ENCODE results near the gene PFAS.
"Not testable (repeated sequence)": the region's sequence is repeated elsewhere in the genome, so short reads cannot be mapped to it uniquely, and the experiment has no call there.

The PFAS gene

DNA sequence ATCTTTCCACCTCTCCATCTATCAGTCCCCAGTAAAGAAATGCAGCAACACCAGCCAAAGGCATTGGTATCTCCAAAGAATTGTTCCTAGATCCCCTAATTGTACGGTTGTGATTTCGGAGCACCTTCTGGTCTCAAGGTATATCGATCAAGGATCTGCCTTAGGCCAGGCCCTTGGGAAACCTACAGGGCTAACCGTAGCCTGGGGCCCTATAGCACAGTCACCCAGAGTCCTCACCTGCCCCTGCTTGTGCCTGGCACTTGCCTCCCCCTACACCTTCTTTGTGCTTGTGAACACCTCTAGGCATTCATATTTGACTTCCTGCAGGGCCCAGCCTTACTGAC, 21.9 kb upstream of the PFAS start:
- no peaks in the 10 kb centered on the region for H3K4me1 ChIP-seq (ENCODE audit: control insufficient read depth, insufficient read depth, low read length)
- no peaks in the 10 kb centered on the region for H3K9me3 ChIP-seq (ENCODE audit: control insufficient read depth, insufficient read depth, low read length)
- H3K27me3 ChIP-seq (ENCODE audit: control insufficient read depth, insufficient read depth, low read length): no peaks in the 10 kb centered on the region
- DNase-seq (ENCODE audit: low read depth, low spot score): no peak
- peak overlapping the region; percentile 27; the same call in 1 of the 2 replicates for H3K4me3 ChIP-seq (ENCODE audit: low read length)
- no CpG with 5 or more reads among the region's 4 CpGs for WGBS (ENCODE audit: insufficient coverage, insufficient read length)
- peaks cover 30% of the 10 kb centered on the region for H3K36me3 ChIP-seq (ENCODE audit: control insufficient read depth, insufficient read depth, low read length)
- H3K27ac ChIP-seq (ENCODE audit: low read length): no peak overlapping the region

DNA sequence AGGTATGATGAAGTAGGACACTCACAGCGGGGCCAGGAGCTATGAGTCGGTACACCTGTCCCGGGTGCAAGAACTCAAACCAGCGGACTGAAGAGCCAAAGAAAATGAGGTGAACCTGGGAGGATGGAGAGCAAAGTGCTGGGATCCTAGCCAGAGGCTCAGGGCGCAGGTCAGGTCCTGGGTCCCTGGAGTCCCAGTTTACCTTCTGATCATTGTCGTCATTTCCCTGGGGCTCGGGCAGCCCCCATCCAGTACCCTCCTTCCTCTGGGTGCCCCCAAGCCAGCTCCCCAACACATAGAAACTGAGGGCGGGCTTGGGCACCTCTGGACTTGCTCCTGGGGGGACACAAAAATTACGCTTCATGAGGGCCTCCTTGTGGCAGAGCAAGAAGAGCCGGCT, 17.4 kb upstream of the PFAS start:
- Histone ChIP-seq H3K36me3 (ENCODE audit: control insufficient read depth, insufficient read depth, low read length) (peaks cover 41% of the 10 kb centered on the region), H3K27ac (ENCODE audit: low read length) (no peak overlapping the region), H3K4me3 (ENCODE audit: low read length) (no peak overlapping the region), H3K9me3 (ENCODE audit: control insufficient read depth, insufficient read depth, low read length) (no peaks in the 10 kb centered on the region), H3K4me1 (ENCODE audit: control insufficient read depth, insufficient read depth, low read length) (no peaks in the 10 kb centered on the region), H3K27me3 (ENCODE audit: control insufficient read depth, insufficient read depth, low read length) (no peaks in the 10 kb centered on the region)
- WGBS (ENCODE audit: insufficient coverage, insufficient read length): no CpG with 5 or more reads among the region's 10 CpGs
- no peak for DNase-seq (ENCODE audit: low read depth, low spot score)

DNA sequence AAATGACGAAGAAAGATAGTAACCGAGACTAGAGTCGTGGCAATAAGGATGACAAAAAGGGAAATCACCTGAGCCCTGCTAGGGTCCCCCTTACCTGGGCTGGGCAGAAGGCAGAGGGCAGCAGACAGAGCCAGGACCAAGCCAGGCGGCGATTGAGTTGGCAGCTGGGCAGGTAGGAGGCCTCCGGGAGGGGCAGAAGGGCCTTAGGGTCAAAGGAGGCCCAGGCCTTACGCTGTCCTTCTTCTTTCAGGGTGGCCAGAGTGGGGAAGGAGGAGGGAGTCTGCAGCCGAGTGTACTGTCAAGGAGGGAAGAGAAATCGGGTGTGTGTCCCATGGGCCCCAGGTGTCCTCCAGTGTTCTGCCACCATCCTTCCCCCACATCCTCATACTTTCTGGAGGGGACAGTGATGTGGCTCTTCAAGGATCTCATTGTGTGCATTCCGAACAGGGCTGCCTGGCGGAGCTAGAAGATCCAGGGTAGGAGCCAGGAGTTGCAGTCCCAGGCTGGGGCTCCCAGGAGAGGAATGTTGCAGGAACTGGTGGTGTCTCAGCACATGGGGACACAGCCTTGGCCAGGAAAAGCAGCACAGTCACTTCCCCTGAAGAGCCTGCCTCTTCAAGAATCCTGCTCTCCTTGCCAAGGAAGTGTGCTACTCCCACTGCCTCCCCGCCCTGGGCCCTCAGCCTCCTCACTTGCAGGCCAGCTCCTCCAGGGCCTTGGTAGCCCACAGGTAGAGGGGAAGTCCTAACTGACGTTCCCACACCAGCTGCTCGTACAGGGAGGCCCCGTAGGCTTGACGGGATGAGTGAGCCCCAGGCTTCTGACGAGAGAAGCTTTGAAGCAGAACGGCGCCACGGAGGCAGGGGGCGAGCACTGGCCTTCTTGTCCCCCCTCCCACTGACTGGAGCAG, 14.5 kb upstream of the PFAS start:
- WGBS (ENCODE audit: insufficient coverage, insufficient read length): no CpG with 5 or more reads among the region's 21 CpGs
- Histone ChIP-seq H3K27me3 (ENCODE audit: control insufficient read depth, insufficient read depth, low read length) (no peaks in the 10 kb centered on the region), H3K36me3 (ENCODE audit: control insufficient read depth, insufficient read depth, low read length) (peaks cover 33% of the 10 kb centered on the region), H3K4me3 (ENCODE audit: low read length) (no peak overlapping the region), H3K9me3 (ENCODE audit: control insufficient read depth, insufficient read depth, low read length) (no peaks in the 10 kb centered on the region), H3K27ac (ENCODE audit: low read length) (no peak overlapping the region), H3K4me1 (ENCODE audit: control insufficient read depth, insufficient read depth, low read length) (no peaks in the 10 kb centered on the region)
- DNase-seq (ENCODE audit: low read depth, low spot score): no peak

DNA sequence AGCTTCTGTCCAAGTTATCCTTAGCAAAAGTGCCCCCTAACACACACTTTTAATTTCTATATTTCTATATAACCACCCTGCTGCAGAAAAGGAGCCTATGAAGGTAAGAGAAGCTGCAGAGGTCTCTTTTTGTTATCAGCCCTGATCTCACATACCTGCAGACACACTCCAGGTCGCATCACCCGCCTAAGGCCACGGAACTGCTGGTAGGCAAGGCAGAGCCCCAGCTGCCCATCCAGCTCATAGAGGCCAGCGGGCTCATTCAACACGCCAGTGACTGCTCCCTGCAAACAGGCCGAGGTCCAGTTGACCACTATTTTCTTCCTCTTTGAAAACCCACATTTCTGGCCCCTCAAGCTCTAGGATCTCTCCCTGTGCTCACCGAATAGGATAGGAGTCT, 13.4 kb upstream of the PFAS start:
- DNase-seq (ENCODE audit: low read depth, low spot score): no peak
- H3K9me3 ChIP-seq (ENCODE audit: control insufficient read depth, insufficient read depth, low read length): no peaks in the 10 kb centered on the region
- no peak overlapping the region for H3K4me3 ChIP-seq (ENCODE audit: low read length)
- no CpG with 5 or more reads among the region's 7 CpGs for WGBS (ENCODE audit: insufficient coverage, insufficient read length)
- no peaks in the 10 kb centered on the region for H3K27me3 ChIP-seq (ENCODE audit: control insufficient read depth, insufficient read depth, low read length)
- H3K27ac ChIP-seq (ENCODE audit: low read length): no peak overlapping the region
- no peaks in the 10 kb centered on the region for H3K4me1 ChIP-seq (ENCODE audit: control insufficient read depth, insufficient read depth, low read length)
- peaks cover 26% of the 10 kb centered on the region for H3K36me3 ChIP-seq (ENCODE audit: control insufficient read depth, insufficient read depth, low read length)

DNA sequence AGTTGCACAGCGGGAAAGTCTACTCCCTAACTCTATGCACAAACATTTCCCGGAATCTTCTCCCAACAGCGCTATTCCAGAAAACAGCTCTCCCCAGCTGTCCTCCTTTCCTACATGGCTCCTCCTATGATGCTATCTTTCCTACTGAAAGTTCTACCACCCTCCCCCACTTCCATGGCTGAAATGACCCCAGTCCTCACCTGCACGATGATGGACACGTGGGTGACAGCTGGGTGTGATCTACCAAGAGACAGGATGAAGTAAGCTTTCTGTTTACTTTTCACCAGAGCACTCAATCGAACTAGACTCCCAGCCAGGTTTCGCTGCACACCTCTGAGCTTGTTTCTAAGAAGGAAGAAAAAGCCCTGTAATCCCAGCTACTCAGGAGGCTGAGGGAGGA, 11.9 kb upstream of the PFAS start:
- no peak overlapping the region for H3K27ac ChIP-seq (ENCODE audit: low read length)
- H3K27me3 ChIP-seq (ENCODE audit: control insufficient read depth, insufficient read depth, low read length): no peaks in the 10 kb centered on the region
- no peaks in the 10 kb centered on the region for H3K4me1 ChIP-seq (ENCODE audit: control insufficient read depth, insufficient read depth, low read length)
- no CpG with 5 or more reads among the region's 7 CpGs for WGBS (ENCODE audit: insufficient coverage, insufficient read length)
- no peak for DNase-seq (ENCODE audit: low read depth, low spot score)
- H3K36me3 ChIP-seq (ENCODE audit: control insufficient read depth, insufficient read depth, low read length): peaks cover 19% of the 10 kb centered on the region
- H3K9me3 ChIP-seq (ENCODE audit: control insufficient read depth, insufficient read depth, low read length): no peaks in the 10 kb centered on the region
- no peak overlapping the region for H3K4me3 ChIP-seq (ENCODE audit: low read length)

DNA sequence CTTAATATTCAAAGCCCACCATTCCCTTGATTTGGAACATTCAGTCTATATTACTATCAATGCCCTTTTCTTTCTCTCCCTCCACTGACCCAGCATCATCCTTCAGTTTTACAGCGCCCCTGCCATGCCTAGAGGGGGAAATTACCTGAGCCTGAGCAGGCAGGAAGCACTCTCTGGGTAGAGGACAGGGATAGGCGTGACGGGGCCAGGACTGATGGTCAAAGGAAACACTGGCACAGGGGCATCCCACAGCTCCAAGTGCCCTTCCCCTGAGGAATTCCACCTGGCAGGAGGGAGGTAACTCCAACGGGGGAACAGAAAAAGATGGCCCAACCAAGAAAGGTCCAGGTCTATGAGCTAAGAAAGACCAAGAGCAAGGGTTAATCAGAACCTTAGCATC, 11.2 kb upstream of the PFAS start:
- Histone ChIP-seq H3K4me1 (ENCODE audit: control insufficient read depth, insufficient read depth, low read length) (no peaks in the 10 kb centered on the region), H3K4me3 (ENCODE audit: low read length) (no peak overlapping the region), H3K36me3 (ENCODE audit: control insufficient read depth, insufficient read depth, low read length) (peaks cover 15% of the 10 kb centered on the region; the same call in 1 of the 2 replicates), H3K27me3 (ENCODE audit: control insufficient read depth, insufficient read depth, low read length) (no peaks in the 10 kb centered on the region), H3K9me3 (ENCODE audit: control insufficient read depth, insufficient read depth, low read length) (no peaks in the 10 kb centered on the region), H3K27ac (ENCODE audit: low read length) (no peak overlapping the region)
- WGBS (ENCODE audit: insufficient coverage, insufficient read length): no CpG with 5 or more reads among the region's 4 CpGs
- no peak for DNase-seq (ENCODE audit: low read depth, low spot score)

DNA sequence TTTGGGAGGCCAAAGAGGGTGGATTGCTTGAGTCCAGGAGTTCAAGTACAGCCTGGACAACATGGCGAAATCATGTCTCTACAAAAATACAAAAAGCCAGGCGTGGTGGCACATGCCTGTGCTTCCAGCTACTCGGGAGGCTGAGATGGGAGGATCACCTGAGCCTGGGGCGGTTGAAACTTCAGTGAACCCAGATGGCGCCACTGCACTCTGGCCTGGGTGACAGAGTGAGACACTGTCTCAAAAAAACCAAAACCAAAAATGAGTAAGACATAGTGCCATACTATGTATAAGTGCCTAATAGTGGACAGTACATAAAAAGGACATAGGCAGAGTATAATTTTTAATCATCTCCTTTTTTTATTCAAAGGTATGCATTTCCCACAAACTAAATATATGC, 5.3 kb upstream of the PFAS start:
- Histone ChIP-seq H3K9me3 (ENCODE audit: control insufficient read depth, insufficient read depth, low read length) (no peaks in the 10 kb centered on the region), H3K36me3 (ENCODE audit: control insufficient read depth, insufficient read depth, low read length) (no peaks in the 10 kb centered on the region), H3K27ac (ENCODE audit: low read length) (no peak overlapping the region), H3K4me3 (ENCODE audit: low read length) (no peak overlapping the region), H3K27me3 (ENCODE audit: control insufficient read depth, insufficient read depth, low read length) (no peaks in the 10 kb centered on the region), H3K4me1 (ENCODE audit: control insufficient read depth, insufficient read depth, low read length) (no peaks in the 10 kb centered on the region)
- WGBS (ENCODE audit: insufficient coverage, insufficient read length): no CpG with 5 or more reads among the region's 5 CpGs
- no peak for DNase-seq (ENCODE audit: low read depth, low spot score)

DNA sequence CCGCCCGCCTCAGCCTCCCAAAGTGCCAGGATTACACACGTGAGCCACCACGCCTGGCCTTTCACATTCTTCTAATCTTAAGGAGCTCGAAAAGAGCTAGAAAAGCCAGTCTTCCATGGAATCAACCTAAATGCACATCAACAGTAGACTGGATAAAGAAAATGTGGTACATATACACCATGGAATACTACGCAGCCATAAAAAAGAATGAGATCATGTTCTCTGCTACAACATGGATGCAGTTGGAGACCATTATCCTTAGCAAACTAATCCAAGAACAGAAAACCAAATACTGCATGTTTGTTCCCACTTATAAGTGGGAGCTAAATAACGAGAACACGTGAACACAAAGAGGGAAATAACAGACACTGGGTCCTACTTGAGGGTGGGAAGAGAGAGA, 4.3 kb upstream of the PFAS start:
- Histone ChIP-seq H3K36me3 (ENCODE audit: control insufficient read depth, insufficient read depth, low read length) (no peaks in the 10 kb centered on the region), H3K9me3 (ENCODE audit: control insufficient read depth, insufficient read depth, low read length) (no peaks in the 10 kb centered on the region), H3K4me1 (ENCODE audit: control insufficient read depth, insufficient read depth, low read length) (no peaks in the 10 kb centered on the region), H3K4me3 (ENCODE audit: low read length) (no peak overlapping the region), H3K27ac (ENCODE audit: low read length) (no peak overlapping the region), H3K27me3 (ENCODE audit: control insufficient read depth, insufficient read depth, low read length) (no peaks in the 10 kb centered on the region)
- no peak for DNase-seq (ENCODE audit: low read depth, low spot score)
- WGBS (ENCODE audit: insufficient coverage, insufficient read length): no CpG with 5 or more reads among the region's 8 CpGs

DNA sequence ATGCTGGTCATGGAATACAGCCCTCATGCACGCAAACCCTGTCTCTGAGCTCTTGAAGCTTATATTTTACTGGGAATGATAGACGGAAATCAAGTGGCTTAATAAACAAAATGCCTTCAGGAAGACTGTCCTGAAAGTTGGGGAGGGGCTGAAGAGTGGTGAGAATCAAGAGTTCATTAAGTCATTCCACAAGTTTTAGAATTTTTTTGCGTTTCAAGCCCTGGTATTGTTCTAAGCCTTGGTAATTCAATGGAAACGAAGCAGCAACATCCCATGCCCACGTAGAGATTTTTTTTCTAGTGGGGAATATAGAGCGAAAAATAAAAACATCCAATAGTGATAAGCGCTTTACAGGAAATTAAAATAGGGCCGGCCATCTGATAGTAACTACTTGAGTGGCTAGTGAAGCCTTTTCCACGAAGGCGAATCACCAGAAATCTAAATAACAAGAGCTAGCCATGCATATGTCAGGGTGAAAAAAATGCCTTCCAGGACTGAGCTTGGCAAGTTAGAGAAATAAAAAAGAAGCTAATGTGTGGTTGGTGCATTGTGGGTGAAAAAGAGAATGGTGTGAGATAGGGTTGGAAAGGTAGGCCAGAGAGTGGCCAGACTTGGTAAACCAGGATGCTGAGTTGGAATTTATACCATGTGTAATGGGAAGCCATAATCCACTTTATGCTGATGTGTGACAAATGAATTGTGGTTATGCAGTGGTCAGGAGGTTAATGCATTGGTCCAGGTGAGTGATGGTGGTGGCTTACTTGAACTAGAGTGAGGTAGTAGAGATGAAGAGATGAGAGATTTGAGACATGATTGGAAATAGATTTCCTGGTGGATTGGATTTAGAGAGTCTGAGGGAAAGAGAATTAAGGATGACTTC, 772 bp downstream of the PFAS start:
- H3K27me3 ChIP-seq (ENCODE audit: control insufficient read depth, insufficient read depth, low read length): no peaks in the 10 kb centered on the region
- no CpG with 5 or more reads among the region's 10 CpGs for WGBS (ENCODE audit: insufficient coverage, insufficient read length)
- DNase-seq (ENCODE audit: low read depth, low spot score): no peak
- no peaks in the 10 kb centered on the region for H3K9me3 ChIP-seq (ENCODE audit: control insufficient read depth, insufficient read depth, low read length)
- no peak overlapping the region for H3K27ac ChIP-seq (ENCODE audit: low read length)
- H3K4me3 ChIP-seq (ENCODE audit: low read length): peak overlapping the region; percentile 84; the same call in 1 of the 2 replicates
- peaks cover 4% of the 10 kb centered on the region; the same call in 1 of the 2 replicates for H3K4me1 ChIP-seq (ENCODE audit: control insufficient read depth, insufficient read depth, low read length)
- peaks cover 6% of the 10 kb centered on the region for H3K36me3 ChIP-seq (ENCODE audit: control insufficient read depth, insufficient read depth, low read length)

DNA sequence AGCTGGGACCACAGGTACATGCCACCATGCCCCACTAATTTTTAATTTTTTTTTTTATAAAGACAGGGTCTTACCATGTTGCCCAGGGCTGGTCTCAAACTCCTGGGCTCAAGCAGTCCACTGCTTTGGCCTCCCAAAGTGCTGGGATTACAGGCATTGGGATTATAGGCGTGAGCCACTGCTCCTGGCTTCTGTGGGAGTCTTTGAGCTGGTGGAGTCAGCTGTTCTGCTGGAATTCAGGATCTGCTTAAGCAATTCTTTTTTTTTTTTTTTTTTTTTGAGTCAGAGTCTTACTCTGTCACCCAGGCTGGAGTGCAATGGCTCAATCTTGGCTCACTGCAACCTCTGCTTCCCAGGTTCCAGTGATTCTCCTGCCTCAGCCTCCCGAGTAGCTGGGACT, 2.3 kb downstream of the PFAS start:
- WGBS (ENCODE audit: insufficient coverage, insufficient read length): no CpG with 5 or more reads among the region's 2 CpGs
- not testable (repeated sequence) for H3K27ac ChIP-seq (ENCODE audit: low read length); H3K4me1 ChIP-seq (ENCODE audit: control insufficient read depth, insufficient read depth, low read length); DNase-seq (ENCODE audit: low read depth, low spot score); H3K27me3 ChIP-seq (ENCODE audit: control insufficient read depth, insufficient read depth, low read length); H3K9me3 ChIP-seq (ENCODE audit: control insufficient read depth, insufficient read depth, low read length); H3K4me3 ChIP-seq (ENCODE audit: low read length)
- H3K36me3 ChIP-seq (ENCODE audit: control insufficient read depth, insufficient read depth, low read length): peaks cover 20% of the 10 kb centered on the region

All from iPS DF 6.9 (cell line).